Endometrium (tissue), 2 donors: ENCODE data around the gene MZT2A.
"Not testable (repeated sequence)": the region's sequence is repeated elsewhere in the genome, so short reads cannot be mapped to it uniquely, and the experiment has no call there.

Source experiments
- FAIRE-seq: peaks from 2 replicates; lab custom pipeline; 2012; peaks lifted over from hg19 to GRCh38; lab: Jason Lieb, UNC
- donor health status: control.
- donor health status: control.

Gene MZT2A, protein sequence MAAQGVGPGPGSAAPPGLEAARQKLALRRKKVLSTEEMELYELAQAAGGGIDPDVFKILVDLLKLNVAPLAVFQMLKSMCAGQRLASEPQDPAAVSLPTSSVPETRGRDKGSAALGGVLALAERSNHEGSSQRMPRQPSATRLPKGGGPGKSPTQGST

DNA sequence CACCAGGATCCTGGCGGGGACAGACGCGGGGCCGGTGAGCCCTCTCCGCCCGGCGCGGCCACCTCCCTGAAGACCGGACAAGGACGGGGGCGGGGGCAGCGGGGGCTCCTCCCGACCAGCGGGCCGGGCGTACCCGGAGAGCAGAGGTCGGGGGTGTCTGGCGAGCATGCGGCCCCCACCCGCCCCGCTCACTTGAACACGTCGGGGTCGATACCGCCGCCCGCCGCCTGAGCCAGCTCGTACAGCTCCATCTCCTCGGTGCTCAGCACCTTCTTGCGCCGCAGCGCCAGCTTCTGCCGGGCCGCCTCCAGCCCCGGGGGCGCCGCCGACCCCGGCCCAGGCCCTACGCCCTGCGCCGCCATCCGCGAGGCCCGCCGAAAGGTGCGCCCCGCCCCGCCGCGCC, at the start of gene MZT2A:
Gene MZT2A, minus strand, starts transcription at position 383 of the 403 bp plus-strand sequence. Its CDS starts 21 bp downstream, at position 362.
- not testable (repeated sequence) for FAIRE-seq

DNA sequence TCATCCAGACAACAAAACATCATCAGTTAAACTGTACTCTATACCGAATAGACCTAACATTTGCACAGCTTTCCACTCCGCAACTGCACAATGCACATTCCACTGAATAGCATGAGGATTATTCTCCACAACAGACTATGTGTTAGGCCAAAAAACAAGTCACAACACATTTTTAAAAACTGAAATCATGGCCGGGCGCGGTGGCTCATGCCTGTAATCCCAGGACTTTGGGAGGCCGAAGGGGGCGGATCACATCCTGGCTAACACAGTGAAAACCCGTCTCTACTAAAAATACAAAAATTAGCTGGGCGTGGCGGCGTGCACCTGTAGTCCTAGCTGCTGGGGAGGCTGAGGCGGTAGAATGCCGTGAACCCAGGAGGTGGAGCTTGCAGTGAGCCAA, 46.7 kb upstream of the MZT2A start:
- not testable (repeated sequence) for FAIRE-seq

DNA sequence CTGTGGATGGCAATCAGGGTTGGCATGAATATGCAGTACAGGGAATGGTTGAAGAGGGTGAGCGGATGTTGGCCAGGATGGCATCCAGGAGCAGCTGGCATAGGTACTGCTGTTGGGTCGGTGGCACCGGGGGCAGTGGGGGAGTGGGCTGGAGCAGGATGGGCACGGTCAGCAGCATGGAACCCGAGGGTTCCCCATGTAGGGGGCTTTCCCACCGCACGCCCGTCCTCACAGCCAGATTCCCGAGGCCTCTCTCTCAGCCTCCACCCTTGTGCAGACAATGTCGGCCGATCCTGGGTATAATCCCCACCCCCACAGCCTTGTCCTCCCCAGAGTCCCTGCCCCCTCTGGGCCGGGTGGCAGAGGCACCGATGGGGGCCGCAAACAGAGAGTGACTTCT, 44.6 kb upstream of the MZT2A start:
- FAIRE-seq: not testable (repeated sequence)

DNA sequence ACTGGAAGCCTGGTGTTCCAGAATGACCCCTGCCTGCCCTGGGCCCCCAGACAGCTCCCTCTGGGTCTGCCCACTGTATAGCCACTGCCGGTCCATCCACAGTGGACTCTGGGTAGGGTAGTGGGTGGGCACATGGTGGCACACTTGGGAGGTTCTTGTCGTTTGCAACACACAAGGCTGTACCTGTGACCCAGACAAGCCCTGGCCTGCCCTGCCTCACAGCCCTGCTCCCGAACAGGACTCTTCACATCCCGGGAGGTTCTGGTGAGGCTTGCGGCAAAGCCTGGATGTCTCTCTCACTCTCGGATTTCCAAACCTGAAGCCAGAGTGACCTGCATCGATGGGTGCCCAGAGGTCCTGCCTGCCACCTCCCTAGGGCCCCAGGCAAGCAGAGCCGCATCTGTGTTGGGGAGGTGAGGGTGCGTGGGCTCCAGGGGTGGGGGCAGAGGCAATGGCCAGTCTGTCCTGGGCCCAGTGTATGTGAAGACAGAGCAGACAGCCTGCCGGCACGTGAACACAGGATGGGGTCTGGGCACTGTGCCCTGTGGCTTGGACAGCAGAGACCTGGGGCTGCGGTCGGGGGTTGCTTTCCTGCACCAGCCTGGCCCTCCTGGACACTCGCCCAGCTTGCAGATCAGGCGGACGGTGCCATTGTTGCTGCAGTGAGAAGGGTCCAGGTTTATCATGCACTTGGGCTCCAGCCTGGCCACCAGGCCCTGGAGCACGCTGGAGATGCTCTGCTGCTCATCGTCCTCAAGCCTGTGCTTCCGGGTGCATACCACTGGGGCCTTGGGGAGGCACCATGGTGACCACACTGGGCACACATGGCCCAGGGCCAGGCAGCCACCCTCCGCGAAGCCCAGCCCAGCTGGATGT, 44.0 kb upstream of the MZT2A start:
- not testable (repeated sequence) for FAIRE-seq

DNA sequence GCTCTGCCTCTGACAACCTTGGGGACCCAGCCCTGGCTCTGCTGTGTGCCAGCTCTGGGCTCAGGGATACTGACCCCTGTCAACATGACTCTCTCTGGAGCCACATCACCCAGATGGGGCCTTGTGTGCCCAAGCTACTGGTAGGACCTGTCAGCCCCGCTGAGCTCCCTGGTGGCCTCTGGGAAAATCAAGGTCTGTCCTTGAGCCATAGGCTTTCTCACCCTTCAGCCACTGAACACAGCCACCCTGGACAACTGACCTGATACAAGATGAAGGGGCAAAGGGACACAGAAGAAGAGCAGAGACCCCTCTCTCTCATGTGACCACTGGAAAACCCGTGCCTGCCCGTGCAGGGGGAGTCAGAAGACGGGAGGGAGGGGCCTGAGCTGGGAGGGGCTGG, 43.3 kb upstream of the MZT2A start:
- FAIRE-seq: no peak

DNA sequence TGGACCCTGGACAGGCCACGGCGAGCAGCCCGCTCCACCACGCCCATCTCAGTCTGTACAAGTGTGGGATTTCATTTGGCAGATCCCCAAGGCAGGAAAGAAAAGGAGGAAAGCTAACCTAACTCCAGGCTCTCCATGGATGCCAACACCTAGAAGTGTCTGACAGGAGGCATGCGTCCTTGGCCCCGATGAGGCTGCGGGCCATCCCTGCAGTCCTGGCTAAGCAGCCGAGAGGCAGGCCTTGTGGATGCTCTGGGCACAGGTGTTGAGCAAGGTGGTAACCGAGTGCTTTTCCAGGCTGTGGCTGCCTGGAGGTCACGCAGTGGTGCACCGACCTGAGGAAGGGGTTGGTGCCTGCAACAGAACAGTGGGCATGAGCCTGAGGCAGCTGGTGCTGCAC, 42.8 kb upstream of the MZT2A start:
- not testable (repeated sequence) for FAIRE-seq

DNA sequence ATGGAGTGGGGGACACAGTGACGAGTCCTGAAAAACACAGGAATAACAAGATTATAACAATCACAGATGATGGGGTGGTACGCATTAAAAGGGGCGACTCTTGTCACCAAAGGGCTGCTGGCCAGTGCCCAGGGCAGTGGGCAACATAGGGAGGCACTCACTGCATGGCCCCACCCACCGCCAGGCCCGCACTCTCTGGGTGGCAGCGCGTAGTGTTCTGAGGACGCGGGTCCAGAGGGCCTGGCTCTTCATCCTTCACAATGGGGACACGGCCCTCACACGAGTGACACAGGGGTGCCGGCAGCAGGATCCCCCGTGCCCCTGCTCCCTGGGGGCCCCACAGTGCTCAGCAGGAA, 42.1 kb upstream of the MZT2A start:
- not testable (repeated sequence) for FAIRE-seq

DNA sequence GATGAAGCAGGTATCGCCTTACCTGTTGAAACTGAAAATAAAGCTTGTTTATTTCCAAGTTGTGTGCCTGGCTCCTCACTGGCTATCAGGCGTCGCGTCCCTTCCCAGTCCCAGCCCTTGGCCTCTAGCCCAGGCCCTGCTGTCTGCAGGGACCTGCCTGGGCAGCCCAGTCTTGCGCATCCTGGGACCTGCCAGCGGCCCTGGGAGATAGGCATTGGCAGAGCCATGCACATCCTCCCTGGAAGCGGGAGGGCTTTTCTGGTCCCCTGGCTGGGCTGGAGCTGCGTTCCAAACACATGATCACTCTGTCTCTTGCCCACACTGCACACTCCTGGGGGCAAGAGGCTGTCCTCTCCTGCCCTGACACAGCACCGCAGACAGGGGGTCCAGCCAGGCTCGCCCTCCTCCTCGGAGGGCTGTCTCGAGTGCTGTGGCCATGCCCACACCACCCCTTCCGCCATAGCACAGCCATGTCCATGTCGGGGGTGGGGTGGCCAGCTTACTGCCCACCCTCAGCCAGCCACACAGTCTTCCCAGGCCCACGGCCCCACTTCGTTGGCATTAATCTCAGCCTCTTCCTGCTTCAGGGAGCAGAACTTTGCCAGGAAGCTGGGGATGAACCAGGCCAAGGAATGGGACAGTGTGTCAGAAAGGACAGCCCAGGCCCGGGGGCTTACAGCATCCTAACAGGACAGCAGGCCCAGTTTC, 41.6 kb upstream of the MZT2A start:
- FAIRE-seq: not testable (repeated sequence)

DNA sequence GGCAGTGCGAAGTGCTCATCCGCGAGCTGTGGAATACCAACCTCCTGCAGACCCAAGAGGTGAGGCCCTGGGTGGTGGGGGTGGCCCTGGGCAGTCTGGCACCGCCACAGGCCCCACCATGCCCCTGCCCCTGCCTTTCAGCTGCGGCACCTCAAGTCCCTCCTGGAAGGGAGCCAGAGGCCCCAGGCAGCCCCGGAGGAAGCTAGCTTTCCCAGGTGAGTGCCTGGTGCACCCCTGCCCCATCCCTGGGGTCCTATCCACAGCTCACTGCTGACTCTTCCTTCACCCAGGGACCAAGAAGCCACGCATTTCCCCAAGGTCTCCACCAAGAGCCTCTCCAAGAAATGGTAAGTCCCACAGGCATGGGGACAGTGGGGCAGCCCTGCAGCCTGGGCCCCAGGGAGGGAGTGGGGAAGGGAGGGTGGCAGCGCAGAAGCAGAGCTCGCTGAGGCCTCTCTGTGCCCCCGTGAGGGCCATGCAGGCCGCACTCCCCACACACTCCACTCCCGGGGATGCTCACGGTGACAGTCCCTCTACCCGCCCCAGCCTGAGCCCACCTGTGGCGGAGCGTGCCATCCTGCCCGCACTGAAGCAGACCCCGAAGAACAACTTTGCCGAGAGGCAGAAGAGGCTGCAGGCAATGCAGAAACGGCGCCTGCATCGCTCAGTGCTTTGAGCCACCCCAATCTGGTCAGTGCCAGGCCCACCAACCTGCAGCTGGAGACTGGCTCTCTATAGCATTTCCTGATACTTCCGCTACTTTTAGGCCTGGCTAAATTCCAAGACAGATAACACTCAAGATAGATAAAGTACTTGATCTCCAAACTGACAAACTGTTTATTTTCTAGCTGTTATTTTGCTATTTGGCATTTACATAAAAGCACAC, 40.8 kb upstream of the MZT2A start:
- FAIRE-seq: peak; percentile 8

DNA sequence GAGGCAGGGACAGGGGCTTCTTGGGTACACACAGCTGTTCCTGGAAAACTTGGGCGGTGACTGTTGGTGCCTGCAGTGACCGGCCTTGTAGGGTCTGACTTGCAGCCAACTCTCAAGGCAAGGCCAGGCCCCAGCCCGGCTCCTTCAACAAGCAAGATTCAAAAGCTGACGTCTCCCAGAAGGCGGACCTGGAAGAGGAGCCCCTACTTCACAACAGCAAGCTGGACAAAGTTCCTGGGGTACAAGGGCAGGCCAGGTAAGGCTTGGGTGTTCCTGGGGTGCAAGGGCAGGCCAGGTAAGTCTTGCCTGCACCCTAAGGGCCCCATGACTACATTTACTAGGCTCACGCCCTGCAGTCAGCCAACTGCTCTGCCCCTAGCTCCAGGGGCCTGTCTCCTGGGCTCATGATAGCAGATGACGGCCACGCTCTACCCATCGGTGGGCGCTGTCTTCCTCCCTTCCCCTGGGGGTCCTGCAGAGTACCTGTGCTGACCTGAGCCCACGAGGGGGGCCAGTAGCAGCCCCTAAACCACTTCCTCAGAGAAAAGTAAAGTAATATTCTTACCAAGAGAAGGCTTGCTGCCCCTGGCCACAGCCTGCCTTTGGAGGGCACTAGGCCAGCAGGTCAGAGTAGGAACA, 39.5 kb upstream of the MZT2A start:
- not testable (repeated sequence) for FAIRE-seq

DNA sequence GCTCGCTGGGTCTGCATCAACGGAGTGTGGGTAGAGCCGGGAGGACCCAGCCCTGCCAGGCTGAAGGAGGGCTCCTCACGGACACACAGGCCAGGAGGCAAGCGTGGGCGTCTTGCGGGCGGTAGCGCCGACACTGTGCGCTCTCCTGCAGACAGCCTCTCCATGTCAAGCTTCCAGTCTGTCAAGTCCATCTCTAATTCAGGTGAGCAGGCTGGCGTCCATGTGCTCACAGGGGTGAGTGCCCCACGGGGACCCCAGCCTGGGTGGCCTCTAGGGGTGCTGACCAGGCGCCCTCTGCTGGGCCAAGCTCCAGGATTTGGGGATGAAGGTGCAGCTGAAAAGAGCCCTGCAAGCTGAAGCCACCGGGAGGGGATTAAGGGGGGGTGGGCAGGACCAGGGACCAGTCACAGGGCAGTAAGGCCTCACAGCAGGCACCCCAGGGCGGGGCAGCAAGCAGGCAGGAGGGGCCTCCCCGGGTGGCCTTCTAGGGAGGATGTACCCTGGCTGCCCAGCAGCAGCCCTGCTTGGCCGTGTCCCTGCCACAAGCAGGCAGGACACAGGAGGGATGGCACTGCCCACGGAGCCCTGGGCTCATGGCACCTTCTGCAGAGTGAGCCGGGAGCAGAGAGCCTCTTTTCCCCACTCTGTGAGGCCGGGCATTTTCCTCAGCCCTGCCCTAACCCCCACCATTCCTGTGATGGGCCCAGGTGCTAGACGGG, 38.6 kb upstream of the MZT2A start:
- FAIRE-seq: not testable (repeated sequence)

DNA sequence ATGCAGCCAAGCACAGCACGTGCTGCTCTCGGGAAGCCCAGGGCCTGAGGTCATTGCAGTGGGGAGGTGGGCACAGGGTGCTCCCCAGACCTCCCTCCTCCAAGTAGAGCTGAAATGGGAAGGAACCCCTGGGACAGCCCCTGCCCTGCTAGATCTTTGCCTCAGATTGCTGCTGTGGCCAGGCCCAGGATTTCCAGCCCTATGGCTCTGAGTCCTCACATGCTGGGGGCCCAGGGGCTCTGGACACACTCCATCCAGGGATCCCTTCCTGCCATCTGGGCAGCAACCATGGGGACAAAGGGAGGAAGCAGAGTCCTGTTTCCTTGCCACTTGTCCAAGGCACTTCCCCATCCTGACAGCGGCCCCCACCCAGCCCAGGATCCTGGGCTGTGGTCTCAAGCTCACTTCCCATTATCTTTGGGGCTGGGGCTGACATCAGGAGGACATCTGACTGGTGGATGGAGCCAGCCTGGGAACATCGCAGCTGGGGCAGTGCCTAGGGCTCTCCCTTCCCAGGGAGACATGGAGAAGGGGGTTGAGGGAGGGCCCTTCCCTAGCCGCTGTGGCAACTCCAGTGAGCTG, 37.8 kb upstream of the MZT2A start:
- not testable (repeated sequence) for FAIRE-seq

DNA sequence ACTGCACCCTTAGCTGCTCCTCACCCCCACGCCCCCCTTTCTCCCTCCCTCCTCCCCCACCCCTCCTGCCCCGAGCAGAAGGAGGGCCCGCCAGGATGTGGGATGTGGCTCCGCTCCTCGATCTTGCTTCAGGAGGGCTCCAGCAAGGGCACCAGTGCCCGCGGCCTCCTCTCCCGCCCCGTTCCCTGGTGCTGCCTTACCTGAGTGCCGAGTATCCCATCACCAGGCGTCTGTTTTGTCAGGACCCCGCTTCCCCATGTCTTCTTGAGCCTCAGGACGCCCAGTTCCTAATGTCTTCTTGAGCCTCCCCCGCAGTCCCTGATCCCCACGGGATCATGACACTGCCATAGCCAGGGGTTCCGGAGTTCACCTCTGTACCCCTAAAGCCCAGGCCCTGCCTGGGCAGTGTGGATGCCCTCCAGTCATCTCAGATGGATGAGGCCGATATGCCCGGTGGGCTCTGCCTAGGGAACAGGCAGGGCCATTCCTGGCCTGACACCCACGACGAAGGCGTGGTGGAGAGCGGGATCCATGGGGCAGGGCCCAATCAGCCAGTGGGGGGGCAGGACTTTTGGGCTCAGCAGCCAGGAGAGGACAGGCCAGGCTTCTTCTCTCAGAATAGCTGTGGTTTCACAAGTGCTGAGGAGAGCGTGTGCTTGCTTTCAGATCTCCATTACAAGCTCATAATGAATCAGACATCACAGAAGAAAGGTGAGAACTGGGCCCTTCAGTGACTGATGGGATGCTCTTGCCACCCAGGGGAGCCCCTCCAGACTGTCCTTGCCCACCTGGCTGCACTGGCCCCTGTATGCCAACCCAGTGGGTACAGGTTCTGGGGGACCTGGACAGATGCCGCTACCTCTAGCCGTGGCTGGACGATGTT, 37.0 kb upstream of the MZT2A start:
- not testable (repeated sequence) for FAIRE-seq

DNA sequence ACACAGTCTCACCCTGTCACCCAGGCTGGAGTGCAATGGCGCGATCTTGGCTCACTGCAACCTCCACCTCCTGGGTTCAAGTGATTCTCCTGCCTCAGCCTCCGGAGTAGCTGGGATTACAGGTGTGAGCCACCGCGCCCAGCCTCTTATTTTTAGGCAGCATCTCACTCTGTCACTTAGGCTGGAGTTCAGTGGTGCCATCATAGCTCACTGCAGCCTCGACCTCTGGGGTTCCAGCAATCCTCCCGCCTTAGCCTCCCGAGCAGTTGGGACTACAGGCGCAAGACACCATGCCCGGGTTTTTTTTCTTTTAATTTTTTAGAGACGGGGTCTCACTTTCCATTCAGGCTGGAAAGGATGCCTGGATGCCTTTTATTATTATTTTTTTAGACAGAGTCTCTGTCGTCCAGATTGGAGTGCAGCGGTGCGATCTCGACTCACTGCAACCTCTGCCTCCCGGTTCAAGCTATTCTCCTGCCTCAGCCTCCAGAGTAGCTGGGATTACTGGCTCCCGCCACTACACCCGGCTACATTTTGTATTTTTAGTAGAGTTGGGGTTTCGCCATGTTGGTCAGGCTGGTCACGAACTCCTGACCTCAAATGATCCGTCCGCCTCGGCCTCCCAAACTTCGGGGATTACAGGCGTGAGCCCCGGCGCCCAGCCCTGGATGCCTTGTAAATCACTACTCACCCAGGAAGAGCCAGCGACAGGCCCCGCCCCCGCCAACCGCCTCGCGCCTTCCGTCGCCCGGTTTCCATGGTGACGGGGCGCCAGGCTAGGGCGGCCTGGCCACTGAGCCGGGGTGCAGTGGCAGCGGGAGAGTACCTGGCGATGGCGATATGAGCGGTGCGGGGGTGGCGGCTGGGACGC, 35.2 kb upstream of the MZT2A start, which contains the start of gene CCDC74A:
Gene CCDC74A, plus strand, starts transcription at position 758 of the 871 bp plus-strand sequence. Its CDS starts 83 bp downstream, at position 841.
- FAIRE-seq: peak; percentile 74

DNA sequence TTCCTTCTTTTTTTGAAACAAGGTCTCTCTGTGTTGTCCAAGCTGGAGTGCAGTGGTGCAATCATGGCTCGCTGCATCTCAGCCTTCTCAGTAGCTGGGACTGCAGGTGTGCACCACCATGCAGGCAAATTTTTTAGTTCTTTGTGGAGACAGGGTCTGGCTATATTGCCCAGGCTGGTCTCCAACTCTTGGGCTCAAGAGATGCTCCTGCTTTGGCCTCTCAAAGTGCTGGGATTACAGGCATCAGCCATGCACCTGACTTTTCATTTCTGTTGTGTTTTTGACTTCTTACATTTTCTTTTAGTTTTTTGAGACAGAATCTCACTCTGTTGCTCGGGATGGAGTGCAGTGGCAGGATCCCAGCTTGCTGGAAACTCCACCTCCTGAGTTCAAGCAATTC, 33.1 kb upstream of the MZT2A start:
- not testable (repeated sequence) for FAIRE-seq

DNA sequence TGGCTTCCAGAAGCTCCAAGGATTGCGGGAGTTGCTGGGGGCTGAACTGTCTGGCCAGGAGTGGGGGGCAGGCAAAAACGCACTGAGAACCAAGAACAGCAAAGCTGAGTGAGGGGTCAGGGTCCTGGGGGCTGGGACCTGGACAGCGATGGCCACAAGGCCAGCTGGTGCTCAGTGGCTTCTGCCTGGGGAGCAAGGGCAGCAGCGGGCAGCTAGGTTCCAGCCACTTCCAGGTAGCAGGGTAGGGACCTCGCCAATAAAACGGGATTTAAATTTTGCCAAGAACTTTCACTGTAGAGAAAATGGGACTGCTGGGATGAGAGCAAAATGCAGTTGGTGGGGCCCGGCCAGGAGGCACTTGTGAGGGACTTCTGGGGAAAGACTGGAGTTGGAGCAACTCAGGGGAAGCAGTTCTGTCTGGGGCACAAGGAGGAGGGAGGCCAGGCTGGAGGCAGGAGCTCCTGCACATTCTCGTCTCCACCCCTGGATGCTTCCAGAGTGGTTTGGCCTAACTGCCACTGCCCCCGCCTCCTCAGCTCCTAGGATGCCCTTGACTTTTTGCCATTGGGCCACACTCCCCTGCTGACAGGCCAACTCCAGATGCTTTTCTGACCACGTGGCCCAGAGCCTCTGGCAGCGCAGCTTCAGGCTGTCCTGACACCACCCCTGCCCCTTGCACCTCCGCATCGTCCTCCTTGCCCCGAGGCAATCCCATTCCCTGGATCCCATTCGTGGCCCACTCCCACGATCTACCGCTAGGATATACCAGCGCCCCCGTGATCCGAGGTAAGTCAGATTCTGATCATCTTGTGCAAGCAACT, 30.0 kb upstream of the MZT2A start:
- FAIRE-seq: no peak

DNA sequence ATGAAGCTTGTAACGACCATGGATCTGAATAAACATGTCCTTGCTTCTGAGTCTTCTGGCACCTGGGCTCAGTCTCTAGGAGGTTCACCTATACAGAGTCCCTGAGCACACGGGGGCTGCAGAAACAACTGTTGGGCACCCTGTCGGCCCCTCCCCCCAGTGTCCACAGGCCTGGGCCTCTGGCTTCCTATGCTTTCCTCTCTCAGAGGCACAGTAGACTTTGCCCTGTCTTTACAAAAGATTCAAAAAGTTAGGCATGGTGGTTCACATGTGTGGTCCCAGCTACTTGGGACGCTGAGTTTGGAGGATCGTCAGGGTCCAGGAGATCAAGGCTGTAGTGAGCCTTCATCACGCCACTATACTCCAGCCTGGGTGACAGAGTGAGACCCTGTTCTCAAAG, 29.3 kb upstream of the MZT2A start:
- FAIRE-seq: not testable (repeated sequence)
